DMS114 treated with DMSO at 0.1 percent for 48 hours (cell line): ENCODE measurements around the gene PCDHGA4.
"Not testable (repeated sequence)": the region's sequence is repeated elsewhere in the genome, so short reads cannot be mapped to it uniquely, and the experiment has no call there.

Experiments
- DNase-seq: peaks from one replicate; lab custom pipeline; 2025; ENCODE audit not compliant: unreplicated experiment; lab: John Stamatoyannopoulos, UW

Gene PCDHGA4

GRCh38 chr5:141354900-141355469, at the start of gene PCDHGA4:
Gene PCDHGA4, plus strand, starts transcription at chr5:141355021. Its CDS starts 87 bp downstream, at chr5:141355108.
- no peak for DNase-seq

- DNase-seq = no peak
These were observed 48.2 kb upstream of the PCDHGA4 start for GRCh38 chr5:141306630-141307029.

- DNase-seq = no peak
These were observed 41.1 kb upstream of the PCDHGA4 start for GRCh38 chr5:141313711-141314110.

- DNase-seq = not testable (repeated sequence)
These were observed 37.9 kb upstream of the PCDHGA4 start for GRCh38 chr5:141316963-141317362.

- no peak for DNase-seq
These were observed 35.6 kb upstream of the PCDHGA4 start for GRCh38 chr5:141319202-141319601.

GRCh38 chr5:141319699-141320098, 35.1 kb upstream of the PCDHGA4 start:
- no peak for DNase-seq

GRCh38 chr5:141320225-141321169, 34.3 kb upstream of the PCDHGA4 start, which contains the start of gene TAF7:
Gene TAF7, minus strand, starts transcription at chr5:141320784. Its CDS starts 740 bp downstream, at chr5:141320044.
- DNase-seq = peak; percentile 86

GRCh38 chr5:141322261-141322660, 32.6 kb upstream of the PCDHGA4 start:
- DNase-seq = no peak

GRCh38 chr5:141326088-141326854, 28.6 kb upstream of the PCDHGA4 start:
- peak; percentile 26 for DNase-seq

- DNase-seq = no peak
These were observed 26.6 kb upstream of the PCDHGA4 start for GRCh38 chr5:141328231-141328630.

GRCh38 chr5:141330299-141331080, 24.3 kb upstream of the PCDHGA4 start, which contains the start of gene PCDHGA1:
Gene PCDHGA1, plus strand, starts transcription at chr5:141330514.
- no peak for DNase-seq

GRCh38 chr5:141332571-141332970, 22.2 kb upstream of the PCDHGA4 start:
- DNase-seq = not testable (repeated sequence)

- DNase-seq = no peak
These were observed 16.1 kb upstream of the PCDHGA4 start, which contains the start of gene PCDHGA2 for GRCh38 chr5:141338538-141339306. Gene PCDHGA2, plus strand, starts transcription at chr5:141338760.

GRCh38 chr5:141340781-141341354, 14.0 kb upstream of the PCDHGA4 start:
- not testable (repeated sequence) for DNase-seq

- DNase-seq = no peak
These were observed 12.0 kb upstream of the PCDHGA4 start for GRCh38 chr5:141342773-141343172.

GRCh38 chr5:141343242-141343952, 11.4 kb upstream of the PCDHGA4 start, which contains the start of gene PCDHGA3:
Gene PCDHGA3, plus strand, starts transcription at chr5:141343829. Its CDS starts 205 bp downstream, at chr5:141344034.
- DNase-seq = peak; percentile 76

- peak; percentile 52 for DNase-seq
These were observed 10.8 kb upstream of the PCDHGA4 start for GRCh38 chr5:141343953-141344463.

GRCh38 chr5:141345327-141345726, 9.5 kb upstream of the PCDHGA4 start:
- DNase-seq = no peak
